H1 (cell line): ENCODE data around the gene TBCE. TPM values are rescaled to one million over a fixed set of nuclear protein-coding genes. Genes with fewer than 3 reads are reported as not detected.

Experiments used
- GABPA ChIP-seq: IDR thresholded peaks from 2 replicates; pipeline ENCODE4 v1.6.1; 2011; ENCODE audit warnings: mild to moderate bottlenecking, low read length, moderate library complexity, borderline replicate concordance; ENCODE audit not compliant: insufficient read depth
- polyA plus RNA-seq, 7 experiments: library from polyadenylated mRNA; depleted of rRNA in 3 of 7; stranded (reverse) in 5 of 7; unstranded in 2 of 7; fragments of >200 nt in 5 of 7; fragments of 200-250 nt in 2 of 7; gene quantifications; 1 replicate in 5 of 7; 2 replicates in 1 of 7; 4 replicates in 1 of 7; pipeline versions ENCODE4 v1.2.1 to v1.2.3, GENCODE V29; 2011 to 2013; ENCODE audit warnings: missing spikeins in 2 of 7, mixed read lengths in 2 of 7
- total RNA-seq: library from RNA; stranded (reverse); fragmentation: NEBNext Ultra II Directional; extraction: Animal tissue kit (Norgen Biotek cat#: 25700); gene quantifications from 2 replicates; pipeline ENCODE4 v1.2.1, GENCODE V29; 2021

TBCE gene
- total and polyA plus RNA-seq, 2 of the 8 experiments (the other 6 are each of a cell fraction or from before 2014, with no cell fraction given): 22.7 to 42.9 TPM

DNA sequence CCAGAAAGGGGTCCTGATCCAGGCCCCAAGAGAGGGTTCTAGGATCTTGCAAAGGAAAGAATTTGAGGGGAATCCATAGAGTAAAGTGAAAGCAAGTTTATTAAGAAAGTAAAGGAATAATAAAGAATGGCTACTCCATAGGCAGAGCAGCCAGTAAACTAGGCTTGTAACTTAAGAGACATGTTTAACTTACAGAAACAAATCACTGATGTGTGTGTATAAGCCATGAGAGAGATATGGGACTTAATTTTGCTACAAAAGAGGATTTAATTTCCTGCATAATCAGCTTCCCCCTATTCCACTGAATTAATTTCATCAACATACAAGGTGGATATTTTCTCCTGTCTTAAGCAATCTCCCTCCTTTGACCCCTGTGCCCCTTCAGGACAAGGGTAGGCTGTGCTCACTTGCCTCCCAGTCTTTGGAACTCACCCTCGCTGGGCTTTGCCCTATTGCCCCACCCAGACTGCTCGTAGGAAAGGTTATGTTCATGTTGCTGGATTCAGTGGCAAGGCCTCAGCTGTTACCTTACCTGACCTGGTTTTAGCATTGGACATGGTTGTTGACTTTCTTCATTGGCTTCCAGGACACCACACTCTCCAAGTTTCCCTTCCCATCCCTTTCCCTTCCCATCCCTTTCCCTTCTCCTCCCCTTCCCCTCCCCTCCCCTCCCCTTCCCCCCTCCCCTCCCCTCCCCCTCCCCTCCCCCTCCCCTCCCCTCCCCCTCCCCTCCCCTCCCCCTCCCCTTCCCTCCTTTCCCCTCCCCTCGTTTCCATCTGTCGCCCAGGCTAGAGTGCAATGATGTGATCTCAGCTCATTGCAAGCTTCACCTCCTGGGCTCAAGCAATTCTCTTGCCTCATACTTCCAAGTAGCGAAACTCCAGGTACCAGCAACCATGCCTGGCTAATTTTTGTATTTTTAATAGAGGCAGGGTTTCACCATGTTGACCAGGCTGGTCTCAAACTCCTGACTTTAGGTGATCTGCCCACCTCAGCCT is 44.6 kb downstream of the TBCE start (continued):
- TF ChIP-seq GABPA: no peak
